IMR-90 (cell line): ENCODE data around the gene NR2C2. TPM values are rescaled to one million over a fixed set of nuclear protein-coding genes. Genes with fewer than 3 reads are reported as not detected.
A peak's percentile ranks its signal among the peaks of the same experiment; 100 is the strongest.

Experiments used
- ATAC-seq: fragments of 200-7000 bp; cut with Tn5 transposase; 2 replicates; pipeline ENCODE4 v1.9.1; 2020; ENCODE audit warnings: low read depth, mild to moderate bottlenecking, moderate library complexity
- BruUV-seq: library from RNA; stranded (reverse); fragments of 400-500 nt; replicated peaks from 2 replicates; lab custom pipeline; 2021; lab: Mats Ljungman, UMichigan
- CTCF ChIA-PET: fragments of 300-600 bp; formaldehyde crosslinking; extraction: SDS; loops from one replicate; lab custom pipeline; 2021; ENCODE audit warnings: antibody characterized with exemption; lab: Yijun Ruan, JAX
- POLR2A ChIA-PET: fragments of 300-600 bp; sonication (Branson Sonifier 250); formaldehyde crosslinking; loops from one replicate; lab custom pipeline; 2022; ENCODE audit warnings: antibody characterized with exemption; ENCODE audit not compliant: unreplicated experiment; lab: Charles Lee
- DNase-seq: peaks from one replicate; pipeline ENCODE4 v3.0.0; 2013
- H2AFZ ChIP-seq: replicated peaks from 2 replicates; pipeline ENCODE3; 2013; ENCODE audit warnings: low read length, mild to moderate bottlenecking; ENCODE audit not compliant: poor library complexity
- H2AK5ac ChIP-seq: 2 replicates; pipeline ENCODE4 v1.6.1; 2013; ENCODE audit warnings: low read depth, low read length, inconsistent platforms
- H2AK9ac ChIP-seq: replicated peaks from 2 replicates; pipeline ENCODE3; 2013; ENCODE audit warnings: mild to moderate bottlenecking, low read depth, low read length, moderate library complexity; ENCODE audit not compliant: poor library complexity
- H2BK120ac ChIP-seq: 2 replicates; pipeline ENCODE4 v1.6.1; 2013; ENCODE audit warnings: low read depth, low read length, inconsistent platforms
- H2BK15ac ChIP-seq: 3 replicates; pipeline ENCODE4 v1.6.1; 2013; ENCODE audit warnings: low read depth, low read length, inconsistent platforms
- H2BK20ac ChIP-seq: 2 replicates; pipeline ENCODE4 v1.6.1; 2013; ENCODE audit warnings: low read depth, mild to moderate bottlenecking, inconsistent platforms, low read length, moderate library complexity
- H2BK5ac ChIP-seq: 2 replicates; pipeline ENCODE4 v1.6.1; 2013; ENCODE audit warnings: mild to moderate bottlenecking, low read depth, low read length, inconsistent platforms; ENCODE audit not compliant: poor library complexity, severe bottlenecking
- H3K14ac ChIP-seq: replicated peaks from 2 replicates; pipeline ENCODE4 v1.6.1; 2013; ENCODE audit warnings: low read depth, low read length, inconsistent platforms
- H3K18ac ChIP-seq: 2 replicates; pipeline ENCODE4 v1.6.1; 2013; ENCODE audit warnings: low read depth, low read length, control low read depth
- H3K23ac ChIP-seq: 2 replicates; pipeline ENCODE4 v1.6.1; 2013; ENCODE audit warnings: low read depth, low read length, inconsistent platforms
- H3K27ac ChIP-seq: 2 replicates; pipeline ENCODE4 v1.5.1; 2013; ENCODE audit warnings: mild to moderate bottlenecking, control low read depth, low read length; ENCODE audit not compliant: insufficient read depth
- H3K27me3 ChIP-seq: 2 replicates; pipeline ENCODE4 v1.6.1; 2013; ENCODE audit warnings: low read length; ENCODE audit not compliant: control insufficient read depth, insufficient read depth
- H3K36me3 ChIP-seq: 2 replicates; pipeline ENCODE4 v1.6.1; 2013; ENCODE audit warnings: low read length, mixed read lengths; ENCODE audit not compliant: control insufficient read depth, insufficient read depth
- H3K4ac ChIP-seq: 2 replicates; pipeline ENCODE4 v1.6.1; 2013; ENCODE audit warnings: low read depth, low read length, inconsistent platforms
- H3K4me1 ChIP-seq: 2 replicates; pipeline ENCODE4 v1.6.1; 2013; ENCODE audit warnings: low read length, mixed read lengths; ENCODE audit not compliant: control insufficient read depth, insufficient read depth
- H3K4me2 ChIP-seq: 2 replicates; pipeline ENCODE4 v1.6.1; 2013; ENCODE audit warnings: low read depth, mild to moderate bottlenecking, control low read depth, low read length, moderate library complexity
- H3K4me3 ChIP-seq: 2 replicates; pipeline ENCODE4 v1.5.1; 2013; ENCODE audit warnings: low read depth, mild to moderate bottlenecking, control low read depth, low read length, moderate library complexity; ENCODE audit not compliant: insufficient read depth
- H3K56ac ChIP-seq: 2 replicates; pipeline ENCODE4 v1.6.1; 2013; ENCODE audit warnings: low read length, inconsistent platforms; ENCODE audit not compliant: insufficient read depth; ENCODE audit errors: extremely low read depth
- H3K79me1 ChIP-seq, 2 experiments: 2 replicates each; pipeline ENCODE4 v1.6.1; 2013; ENCODE audit warnings: low read length in 2 of 2, inconsistent platforms in 1 of 2, low read depth in 1 of 2
- H3K9ac ChIP-seq: 2 replicates; pipeline ENCODE4 v1.6.1; 2013; ENCODE audit warnings: low read depth, low read length, control low read depth
- H3K9me1 ChIP-seq: 2 replicates; pipeline ENCODE4 v1.6.1; 2013; ENCODE audit warnings: low read length, inconsistent platforms; ENCODE audit not compliant: insufficient read depth
- H3K9me3 ChIP-seq: 2 replicates; pipeline ENCODE4 v1.6.1; 2013; ENCODE audit warnings: low read length; ENCODE audit not compliant: control insufficient read depth, insufficient read depth
- H4K20me1 ChIP-seq: 2 replicates; pipeline ENCODE4 v1.6.1; 2013; ENCODE audit warnings: low read length, inconsistent platforms; ENCODE audit not compliant: insufficient read depth
- H4K5ac ChIP-seq: 2 replicates; pipeline ENCODE4 v1.6.1; 2013; ENCODE audit warnings: mild to moderate bottlenecking, low read depth, low read length, control low read depth
- H4K8ac ChIP-seq, 2 experiments: 2 replicates each; pipeline ENCODE4 v1.6.1; 2013; ENCODE audit warnings: low read depth in 2 of 2, low read length in 2 of 2, control low read depth in 1 of 2, inconsistent platforms in 1 of 2
- H4K91ac ChIP-seq: 2 replicates; pipeline ENCODE4 v1.6.1; 2013; ENCODE audit warnings: low read depth, low read length, inconsistent platforms; ENCODE audit not compliant: insufficient read depth
- CHD1 ChIP-seq: IDR thresholded peaks from 2 replicates; pipeline ENCODE4 v1.6.1; 2012; ENCODE audit warnings: low read depth, low read length, improper control_type of control experiment
- MXI1 ChIP-seq: IDR thresholded peaks from 2 replicates; pipeline ENCODE4 v1.6.1; 2012; ENCODE audit warnings: low read depth, mild to moderate bottlenecking, low read length, moderate library complexity, borderline replicate concordance
- POLR2A ChIP-seq: IDR thresholded peaks from 2 replicates; pipeline ENCODE4 v1.6.1; 2012; ENCODE audit warnings: mild to moderate bottlenecking, low read depth, low read length
- RAD21 ChIP-seq: IDR thresholded peaks from 2 replicates; pipeline ENCODE4 v1.6.1; 2012; ENCODE audit warnings: low read length, improper control_type of control experiment
- SMC3 ChIP-seq: fragments of 150-350 bp; IDR thresholded peaks from 2 replicates; pipeline ENCODE4 v1.6.1; 2016; ENCODE audit warnings: low read depth, mild to moderate bottlenecking, antibody characterized with exemption, low read length, moderate library complexity
- WGBS, 2 experiments: methylation state at CpG; one replicate each; pipeline versions ENCODE4 v1.1.5 to v1.1.7; 2013; ENCODE audit warnings: missing lambda C conversion rate in 2 of 2; ENCODE audit not compliant: insufficient read length in 1 of 2; ENCODE audit errors: extremely low coverage in 2 of 2; 5-methylcytosine and 5-hydroxymethylcytosine counted together
- dilution Hi-C: fragments of 300-500 bp; cut with HindIII; formaldehyde crosslinking; loops from one replicate; pipeline ENCODE4 v1.14.3; 2018; ENCODE audit warnings: low sequenced_read_pairs; ENCODE audit not compliant: unreplicated experiment
- in situ Hi-C: fragments of 300-500 bp; cut with MboI; formaldehyde crosslinking; loops from 3 replicates; pipeline ENCODE4 v1.14.3; 2019; ENCODE audit warnings: low sequenced_read_pairs, inconsistent platforms, mixed read lengths
- intact Hi-C: fragments of 100-400 bp; cut with micrococcal nuclease; formaldehyde crosslinking; loops from 2 replicates; pipeline ENCODE4 v1.10.0; 2022
- polyA plus RNA-seq, 3 experiments: library from polyadenylated mRNA; depleted of rRNA; stranded (reverse); fragments of >200 nt; gene quantifications; 2 replicates each; pipeline ENCODE4 v1.2.3, GENCODE V29; 2012; ENCODE audit warnings: low replicate concordance in 1 of 3
- total RNA-seq: library from RNA; depleted of rRNA; stranded (reverse); fragments of >200 nt; gene quantifications from 2 replicates; pipeline ENCODE4 v1.2.3, GENCODE V29; 2012

NR2C2 gene
- total and polyA plus RNA-seq, 2 of the 4 experiments (the other 2 are of a cell fraction), result 10.4 to 13.8 TPM

DNA sequence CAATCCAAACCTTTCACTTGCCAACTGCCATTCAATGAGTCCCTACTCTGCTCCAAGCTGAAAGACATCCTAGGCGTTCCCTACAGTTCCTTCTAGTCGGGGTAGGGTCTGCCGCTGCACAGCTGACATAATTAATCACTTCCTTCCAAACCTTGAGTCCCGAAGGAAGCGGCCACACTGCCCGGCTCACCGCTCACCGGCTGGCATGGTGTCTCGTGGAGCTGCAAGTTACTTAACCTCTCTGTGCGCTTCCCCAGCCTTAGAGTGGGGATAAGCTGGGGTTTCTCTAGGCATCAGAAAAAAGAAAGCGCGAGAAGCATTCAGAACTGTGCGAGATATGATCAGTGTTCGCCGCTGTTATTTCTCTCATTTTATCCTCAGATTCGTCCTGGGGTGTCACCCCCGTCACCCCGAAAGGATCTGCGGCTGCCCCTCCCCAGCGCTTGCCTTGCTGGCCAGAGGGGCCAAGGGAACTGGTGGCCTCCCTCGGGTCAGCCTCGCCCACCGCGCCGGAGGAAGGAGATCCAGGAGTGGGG, 117.0 kb downstream of the NR2C2 start:
- Histone ChIP-seq H3K36me3 (0 out of 2 replicates have a peak, but pooled peaks cover under 1% of the 10 kb centered on the region), H4K8ac (peak overlapping the region; percentile 39 to 70; a peak in 3 of 4 replicates), H2BK20ac (no peak overlapping the region), H3K27me3 (no peaks in the 10 kb centered on the region), H3K9ac (peak overlapping the region; percentile 96), H3K9me1 (0 out of 2 replicates have a peak, but pooled peaks cover 4% of the 10 kb centered on the region), H2BK15ac (no peak overlapping the region), H2BK120ac (no peak overlapping the region), H3K79me1 (peaks cover 16 to 26% of the 10 kb centered on the region in 2 experiments), H3K4me2 (peak overlapping the region; percentile 76), H3K4me3 (peak overlapping the region; percentile 93), H3K27ac (peak overlapping the region; percentile 92), H3K4ac (peak overlapping the region; percentile 93), H4K91ac (no peak overlapping the region), H4K20me1 (peaks cover 8% of the 10 kb centered on the region), H2AK9ac (peak overlapping the region; percentile 94), H3K4me1 (peaks cover 9% of the 10 kb centered on the region), H3K23ac (peak overlapping the region; percentile 82), H2AK5ac (no peak overlapping the region), H2BK5ac (no peak overlapping the region), H3K18ac (no peak overlapping the region), H3K9me3 (no peaks in the 10 kb centered on the region), H3K56ac (peak overlapping the region; percentile 42; the same call in 1 of the 2 replicates), H4K5ac (no peak overlapping the region), H3K14ac (peak overlapping the region; percentile 50), H2AFZ (peak overlapping the region; percentile 99)
- 0% methylated on average over 1 of the region's 25 CpGs; no CpG with 5 or more reads in 1 of the 2 experiments for WGBS, 2 experiments
- ChIA-PET CTCF (interaction anchor here (0.6 to 1.0 kb wide), 2 partner anchors 44 to 143 kb away, joined by 3 read pairs; no protein-coding TSS in a partner anchor), POLR2A (interaction anchor here (0.6 to 1.0 kb wide), 2 partner anchors 27 to 88 kb away, joined by 3 read pairs; no protein-coding TSS in a partner anchor)
- BruUV-seq, result no TSS peak
- ATAC-seq (peak; percentile 30), DNase-seq (peak; percentile 25)
- dilution Hi-C loops, result no loop called here
- in situ Hi-C loops, result no loop called here
- intact Hi-C loops, result no loop called here
- TF ChIP-seq SMC3, result no peak
- 0 out of 2 replicates have a peak, but pooled peaks have one; percentile 13 for TF ChIP-seq MXI1
- no peak for TF ChIP-seq CHD1
- TF ChIP-seq RAD21, result no peak
- TF ChIP-seq POLR2A, result no peak
